Karpas-422 (cell line): ENCODE results near the gene ATP10B. TPM values are rescaled to one million over a fixed set of nuclear protein-coding genes. Genes with fewer than 3 reads are reported as not detected.

Experiments used
- DNase-seq: peaks from one replicate; pipeline ENCODE4 v3.0.0-alpha.2; 2015
- H2AFZ ChIP-seq: fragments of 200-600 bp; sonication (generic); 2 replicates; pipeline ENCODE4 v1.6.1; 2014; ENCODE audit warnings: antibody characterized with exemption, low read length, mixed read lengths
- H3K27ac ChIP-seq: fragments of 200-600 bp; sonication (generic); 2 replicates; pipeline ENCODE4 v1.5.1; 2014; ENCODE audit warnings: mild to moderate bottlenecking, low read length, moderate library complexity
- H3K27me3 ChIP-seq: fragments of 200-600 bp; sonication (generic); 2 replicates; pipeline ENCODE4 v1.6.1; 2014; ENCODE audit warnings: low read length, mixed read lengths
- H3K36me3 ChIP-seq: fragments of 200-600 bp; sonication (generic); 2 replicates; pipeline ENCODE4 v1.6.1; 2014; ENCODE audit warnings: low read length, mixed read lengths; ENCODE audit not compliant: insufficient read depth
- H3K4me1 ChIP-seq: fragments of 200-600 bp; sonication (generic); 2 replicates; pipeline ENCODE4 v1.6.1; 2014; ENCODE audit warnings: mild to moderate bottlenecking, low read length, mixed read lengths
- H3K4me2 ChIP-seq: fragments of 200-600 bp; sonication (generic); 2 replicates; pipeline ENCODE4 v1.6.1; 2014; ENCODE audit warnings: low read length, low read depth, mild to moderate bottlenecking; ENCODE audit not compliant: poor library complexity, severe bottlenecking
- H3K4me3 ChIP-seq: fragments of 200-600 bp; sonication (generic); 2 replicates; pipeline ENCODE4 v1.5.1; 2014; ENCODE audit warnings: mild to moderate bottlenecking, antibody characterized with exemption, low read length, mixed read lengths
- H3K79me2 ChIP-seq: fragments of 200-600 bp; sonication (generic); 2 replicates; pipeline ENCODE4 v1.6.1; 2014; ENCODE audit warnings: mild to moderate bottlenecking, low read length, mixed read lengths
- H3K9ac ChIP-seq: fragments of 200-600 bp; sonication (generic); 2 replicates; pipeline ENCODE4 v1.6.0; 2014; ENCODE audit warnings: low read length
- H3K9me2 ChIP-seq: fragments of 200-600 bp; sonication (generic), shearing (Covaris generic); replicated peaks from 2 replicates; pipeline ENCODE4 v1.6.0; 2014; ENCODE audit warnings: mild to moderate bottlenecking, low read length, moderate library complexity; ENCODE audit not compliant: insufficient read depth
- H3K9me3 ChIP-seq: fragments of 300-700, 200-600 bp; sonication (generic); 2 replicates; pipeline ENCODE4 v1.6.1; 2014; ENCODE audit warnings: low read length, mixed read lengths
- H4K20me1 ChIP-seq: fragments of 200-600 bp; sonication (generic); 2 replicates; pipeline ENCODE4 v1.6.1; 2014; ENCODE audit warnings: mild to moderate bottlenecking, antibody characterized with exemption, low read length, low read depth; ENCODE audit not compliant: insufficient read depth
- total RNA-seq: library from RNA; depleted of rRNA; stranded (reverse); fragments of >200 nt; shearing (Covaris generic); gene quantifications from 2 replicates; pipeline ENCODE4 v1.2.3, GENCODE V29; 2014; ENCODE audit warnings: low replicate concordance

Gene ATP10B
- total RNA-seq, 1 experiment from 2014 or later: not detected

DNA sequence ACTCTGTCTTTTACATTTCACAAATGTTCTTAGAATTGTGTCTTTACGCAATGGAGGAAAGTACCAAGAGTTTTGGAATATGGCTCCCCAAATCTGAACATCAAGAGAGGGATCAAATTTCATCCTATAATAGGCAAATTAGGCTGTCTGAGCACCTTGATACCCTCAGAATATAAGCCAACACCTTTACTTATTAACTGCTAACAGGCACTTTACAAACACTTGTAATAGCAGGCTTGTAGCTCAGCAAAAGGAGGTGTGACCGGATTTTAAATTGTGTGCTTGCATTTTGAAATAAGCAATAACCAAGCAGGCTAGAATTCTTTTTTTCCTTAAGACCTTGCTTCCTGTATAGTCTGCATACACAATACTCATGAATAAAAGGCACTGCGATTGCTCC, 92.0 kb downstream of the ATP10B start:
- Histone ChIP-seq H3K27me3 (no peaks in the 10 kb centered on the region), H2AFZ (no peak overlapping the region)
- DNase-seq: no peak

GRCh38 chr5:160757194-160757593, 94.8 kb downstream of the ATP10B start:
- no peaks in the 10 kb centered on the region for H4K20me1 ChIP-seq
- no peak overlapping the region for H3K4me3 ChIP-seq
- no peak overlapping the region for H2AFZ ChIP-seq
- H3K79me2 ChIP-seq: no peaks in the 10 kb centered on the region
- H3K9me2 ChIP-seq: no peaks in the 10 kb centered on the region
- no peak overlapping the region for H3K4me2 ChIP-seq
- H3K4me1 ChIP-seq: no peaks in the 10 kb centered on the region
- H3K27ac ChIP-seq: no peak overlapping the region
- H3K9ac ChIP-seq: no peak overlapping the region
- H3K9me3 ChIP-seq: no peaks in the 10 kb centered on the region
- DNase-seq: no peak
- no peaks in the 10 kb centered on the region for H3K27me3 ChIP-seq
- no peaks in the 10 kb centered on the region for H3K36me3 ChIP-seq

More for the DNA sequence above, 92.0 kb downstream of the ATP10B start:
- H3K4me2 ChIP-seq: no peak overlapping the region
- no peak overlapping the region for H3K4me3 ChIP-seq
- no peaks in the 10 kb centered on the region for H3K9me2 ChIP-seq
- no peaks in the 10 kb centered on the region for H3K79me2 ChIP-seq
- no peak overlapping the region for H3K9ac ChIP-seq
- H4K20me1 ChIP-seq: no peaks in the 10 kb centered on the region
- no peak overlapping the region for H3K27ac ChIP-seq
- H3K36me3 ChIP-seq: no peaks in the 10 kb centered on the region
- no peaks in the 10 kb centered on the region for H3K9me3 ChIP-seq
- H3K4me1 ChIP-seq: no peaks in the 10 kb centered on the region

DNA sequence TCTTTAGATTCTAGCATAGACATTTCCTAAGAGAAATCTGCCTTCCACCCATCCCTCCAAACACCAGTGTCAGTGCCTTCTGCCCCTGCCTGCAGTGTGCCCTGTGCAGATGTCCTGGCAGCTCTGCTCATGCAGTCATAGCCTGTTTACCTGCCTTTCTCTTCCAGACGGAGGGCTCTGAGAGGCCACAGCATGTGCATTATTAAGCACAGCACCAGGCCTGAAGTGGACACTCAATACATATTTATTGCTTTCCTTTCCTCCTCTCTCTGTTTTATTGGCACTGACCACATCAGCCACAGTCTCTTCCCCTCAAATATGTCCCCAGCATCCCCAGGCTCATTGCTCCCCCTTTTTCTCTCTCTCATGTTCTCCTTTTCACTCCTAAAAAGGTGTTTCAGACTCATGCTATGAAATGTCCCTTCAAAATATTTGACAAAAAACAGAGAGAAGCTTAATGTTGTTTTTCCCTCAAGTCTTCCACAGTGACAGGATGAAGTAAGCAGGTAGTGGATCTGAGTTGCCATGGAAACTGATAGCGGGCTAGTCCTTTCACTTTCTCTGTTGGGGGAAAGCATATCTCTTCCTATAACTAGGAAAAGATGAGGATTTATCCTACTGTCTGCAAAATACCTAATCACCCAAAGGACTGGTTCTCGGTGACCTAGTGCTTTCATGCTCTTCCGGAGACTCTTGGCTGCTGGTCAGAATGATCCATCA, 100.9 kb downstream of the ATP10B start:
- no peaks in the 10 kb centered on the region for H3K79me2 ChIP-seq
- no peak overlapping the region for H3K4me2 ChIP-seq
- no peaks in the 10 kb centered on the region for H3K4me1 ChIP-seq
- no peaks in the 10 kb centered on the region for H3K9me2 ChIP-seq
- H3K27me3 ChIP-seq: no peaks in the 10 kb centered on the region
- no peaks in the 10 kb centered on the region for H3K36me3 ChIP-seq
- H3K9ac ChIP-seq: no peak overlapping the region
- no peak overlapping the region for H3K4me3 ChIP-seq
- no peak overlapping the region for H3K27ac ChIP-seq
- DNase-seq: no peak
- no peaks in the 10 kb centered on the region for H3K9me3 ChIP-seq
- H2AFZ ChIP-seq: no peak overlapping the region
- H4K20me1 ChIP-seq: no peaks in the 10 kb centered on the region

- H3K27ac ChIP-seq: no peak overlapping the region
- no peak overlapping the region for H3K9ac ChIP-seq
- DNase-seq: no peak
- no peaks in the 10 kb centered on the region for H3K9me3 ChIP-seq
- no peak overlapping the region for H3K4me3 ChIP-seq
- no peaks in the 10 kb centered on the region for H4K20me1 ChIP-seq
- no peaks in the 10 kb centered on the region for H3K4me1 ChIP-seq
- no peaks in the 10 kb centered on the region for H3K36me3 ChIP-seq
- no peaks in the 10 kb centered on the region for H3K9me2 ChIP-seq
- no peaks in the 10 kb centered on the region for H3K79me2 ChIP-seq
- H3K4me2 ChIP-seq: no peak overlapping the region
- no peaks in the 10 kb centered on the region for H3K27me3 ChIP-seq
- H2AFZ ChIP-seq: no peak overlapping the region
Observed at GRCh38 chr5:160749682-160750081, 102.3 kb downstream of the ATP10B start.

GRCh38 chr5:160749026-160749425, 103.0 kb downstream of the ATP10B start:
- H3K27me3 ChIP-seq: no peaks in the 10 kb centered on the region
- no peak overlapping the region for H3K9ac ChIP-seq
- no peak overlapping the region for H3K4me3 ChIP-seq
- no peaks in the 10 kb centered on the region for H3K79me2 ChIP-seq
- no peak overlapping the region for H2AFZ ChIP-seq
- H4K20me1 ChIP-seq: no peaks in the 10 kb centered on the region
- no peaks in the 10 kb centered on the region for H3K9me2 ChIP-seq
- no peaks in the 10 kb centered on the region for H3K4me1 ChIP-seq
- no peaks in the 10 kb centered on the region for H3K9me3 ChIP-seq
- no peak overlapping the region for H3K27ac ChIP-seq
- no peaks in the 10 kb centered on the region for H3K36me3 ChIP-seq
- no peak overlapping the region for H3K4me2 ChIP-seq
- DNase-seq: no peak

- Histone ChIP-seq H3K9me2 (no peaks in the 10 kb centered on the region), H2AFZ (no peak overlapping the region), H3K36me3 (no peaks in the 10 kb centered on the region), H3K9ac (no peak overlapping the region), H3K4me3 (no peak overlapping the region), H4K20me1 (no peaks in the 10 kb centered on the region), H3K9me3 (no peaks in the 10 kb centered on the region), H3K27ac (no peak overlapping the region), H3K79me2 (no peaks in the 10 kb centered on the region), H3K4me1 (no peaks in the 10 kb centered on the region), H3K27me3 (no peaks in the 10 kb centered on the region), H3K4me2 (no peak overlapping the region)
- no peak for DNase-seq
Observed at GRCh38 chr5:160747987-160748386, 104.0 kb downstream of the ATP10B start.

DNA sequence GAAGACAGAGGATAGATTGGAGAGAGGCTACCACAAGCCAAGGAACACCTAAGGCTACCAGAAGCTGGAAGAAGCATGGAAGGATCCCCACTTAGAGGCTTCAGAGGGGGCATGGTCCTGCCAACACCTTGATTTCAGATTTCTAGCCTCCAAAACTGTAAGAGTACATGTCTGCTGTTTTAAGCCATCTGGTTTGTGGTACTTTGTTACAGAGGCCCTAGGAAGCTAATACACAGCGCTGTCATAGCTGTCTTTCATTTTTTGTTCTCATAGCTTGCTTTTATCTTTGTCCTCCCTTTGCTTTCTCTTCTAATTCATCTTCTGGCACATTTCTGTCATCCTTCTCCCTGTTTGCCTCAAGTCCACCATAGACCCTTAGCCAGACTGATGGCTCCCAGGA, 104.5 kb downstream of the ATP10B start:
- Histone ChIP-seq H3K4me3 (no peak overlapping the region), H3K9ac (no peak overlapping the region), H3K27ac (no peak overlapping the region), H3K36me3 (no peaks in the 10 kb centered on the region), H3K9me3 (no peaks in the 10 kb centered on the region), H3K27me3 (no peaks in the 10 kb centered on the region), H3K79me2 (no peaks in the 10 kb centered on the region), H3K4me1 (no peaks in the 10 kb centered on the region), H4K20me1 (no peaks in the 10 kb centered on the region), H2AFZ (no peak overlapping the region), H3K9me2 (no peaks in the 10 kb centered on the region), H3K4me2 (no peak overlapping the region)
- DNase-seq: no peak

DNA sequence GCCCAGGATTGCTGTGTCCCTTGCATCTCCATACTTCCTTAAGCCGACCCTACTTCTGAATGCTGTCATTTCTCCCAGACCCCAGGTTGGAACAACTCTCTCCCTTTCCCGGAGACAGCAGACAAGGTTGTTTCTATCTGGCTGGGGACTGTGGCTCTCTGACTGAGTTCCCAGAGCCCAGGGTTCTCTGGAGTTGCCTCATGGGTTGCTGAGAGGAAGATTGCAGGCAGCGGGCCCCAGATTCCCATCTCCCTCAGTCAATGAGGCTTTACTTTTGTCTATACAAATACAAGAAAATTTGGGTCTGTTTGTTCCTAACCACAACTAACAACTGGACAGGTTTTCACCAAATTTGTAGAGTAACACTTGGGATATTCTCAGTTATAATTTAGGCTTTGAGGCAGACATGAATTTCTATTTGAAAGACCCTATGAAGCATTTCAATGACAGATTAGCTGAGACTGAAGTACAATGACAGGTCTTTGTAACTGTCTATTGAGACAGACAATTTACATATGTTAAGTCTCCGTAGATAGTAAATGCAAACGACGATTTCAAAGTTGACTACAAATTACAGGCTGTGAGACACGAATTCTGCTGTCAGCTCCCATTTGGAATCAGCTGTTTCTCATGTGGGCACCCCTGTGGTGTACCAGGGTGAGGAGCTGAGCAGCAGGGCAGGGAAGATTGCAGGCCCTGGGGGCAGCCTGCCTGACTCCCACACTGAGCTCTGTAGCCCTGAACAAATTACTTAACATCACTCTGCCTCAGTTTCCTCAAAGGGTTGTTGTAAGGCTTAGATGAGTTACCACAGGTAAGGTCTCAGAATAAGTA, 107.5 kb downstream of the ATP10B start:
- no peaks in the 10 kb centered on the region for H3K9me2 ChIP-seq
- H3K9ac ChIP-seq: no peak overlapping the region
- H3K4me3 ChIP-seq: no peak overlapping the region
- H3K79me2 ChIP-seq: no peaks in the 10 kb centered on the region
- no peak overlapping the region for H3K27ac ChIP-seq
- no peaks in the 10 kb centered on the region for H3K27me3 ChIP-seq
- no peaks in the 10 kb centered on the region for H3K9me3 ChIP-seq
- no peaks in the 10 kb centered on the region for H4K20me1 ChIP-seq
- no peak for DNase-seq
- no peak overlapping the region for H2AFZ ChIP-seq
- no peaks in the 10 kb centered on the region for H3K36me3 ChIP-seq
- no peaks in the 10 kb centered on the region for H3K4me1 ChIP-seq
- H3K4me2 ChIP-seq: no peak overlapping the region
